ENCODE measurements around the gene LIMA1. TPM values are rescaled to one million over a fixed set of nuclear protein-coding genes. Genes with fewer than 3 reads are reported as not detected.
A peak's percentile ranks its signal among the peaks of the same experiment; 100 is the strongest.
"Not testable (repeated sequence)": the region's sequence is repeated elsewhere in the genome, so short reads cannot be mapped to it uniquely, and the experiment has no call there.

Gene LIMA1
- total RNA-seq, 6 experiments from 2014 or later = 7.3 to 21.9 (median 13.1) TPM

DNA sequence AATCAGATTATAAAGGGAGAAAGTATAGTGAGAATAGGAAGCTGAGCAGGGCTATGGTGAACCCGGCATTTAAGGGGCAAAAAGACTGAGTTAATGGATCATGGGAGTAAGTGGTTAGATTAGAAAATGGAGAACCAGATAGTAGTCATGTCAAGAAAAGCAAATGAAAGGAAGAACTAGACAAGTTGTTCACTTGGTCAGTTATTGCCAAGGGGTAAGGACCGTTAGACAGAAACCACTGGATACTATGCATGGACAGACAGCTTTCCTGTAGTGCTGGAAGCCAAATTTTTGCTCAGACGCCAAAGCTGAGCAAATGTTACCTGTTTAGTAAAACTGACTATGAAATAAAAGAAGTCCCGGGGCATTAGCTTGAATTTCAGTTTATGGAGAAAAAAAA, 3.8 kb downstream of the LIMA1 start:
- Histone ChIP-seq H3K4me1 (peaks cover 0 to 12% (median 3%) of the 10 kb centered on the region in 4 donors), H3K4me3 (no peak overlapping the region), H3K9me3 (no peaks in the 10 kb centered on the region), H3K27ac (no peak overlapping the region), H3K27me3 (no peaks in the 10 kb centered on the region), H3K36me3 (no peaks in the 10 kb centered on the region)
- intact Hi-C loops (cut with DNase I) = no loop called here
- 88% methylated on average over 4 of the region's 4 CpGs for WGBS (ENCODE audit: insufficient coverage, low coverage, low lambda C conversion rate, missing lambda C conversion rate)
- DNase-seq (no peak), ATAC-seq (no peak)
- TF ChIP-seq POLR2A (IDR thresholded peaks at IDR 0.05) (no peak), CTCF (IDR thresholded peaks at IDR 0.05) (no peak)

- no peak overlapping the region for H3K4me3 ChIP-seq
- no peaks in the 10 kb centered on the region for H3K36me3 ChIP-seq
- intact Hi-C loops (cut with DNase I) = no loop called here
- ATAC-seq = no peak
- no peak overlapping the region for H3K27ac ChIP-seq
- TF ChIP-seq POLR2A (IDR thresholded peaks at IDR 0.05) = no peak
- no peak for TF ChIP-seq CTCF (IDR thresholded peaks at IDR 0.05)
- WGBS (ENCODE audit: insufficient coverage, low coverage, low lambda C conversion rate, missing lambda C conversion rate) = 69% methylated on average over 3 of the region's 3 CpGs
- H3K4me1 ChIP-seq = peaks cover 0 to 5% (median 2%) of the 10 kb centered on the region in 4 donors
- DNase-seq = no peak
- no peaks in the 10 kb centered on the region for H3K9me3 ChIP-seq
- H3K27me3 ChIP-seq = no peaks in the 10 kb centered on the region
These were observed 6.2 kb downstream of the LIMA1 start for GRCh38 chr12:50276912-50277671.

DNA sequence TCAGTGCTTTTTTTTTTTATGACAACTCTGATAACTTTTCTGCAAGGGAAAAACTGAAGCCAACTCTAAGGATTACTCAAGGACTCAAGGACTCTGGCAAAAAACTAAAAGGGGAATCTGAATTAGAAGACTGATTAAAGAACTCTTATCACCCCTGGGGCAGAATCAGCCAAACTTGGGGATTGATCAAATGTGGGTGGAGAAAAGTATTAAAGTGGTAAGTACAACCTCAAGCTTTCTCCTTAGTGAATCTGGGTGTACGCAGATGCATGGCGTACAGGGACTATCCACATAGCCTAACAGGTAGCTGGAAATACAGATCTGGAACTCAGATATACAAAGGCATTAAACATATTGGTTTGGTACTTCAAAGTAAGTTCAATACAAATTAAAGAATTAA, 7.3 kb downstream of the LIMA1 start:
- H3K36me3 ChIP-seq = no peaks in the 10 kb centered on the region
- no peaks in the 10 kb centered on the region for H3K9me3 ChIP-seq
- DNase-seq = no peak
- 94% methylated on average over 2 of the region's 2 CpGs for WGBS (ENCODE audit: insufficient coverage, low coverage, low lambda C conversion rate, missing lambda C conversion rate)
- no peak for ATAC-seq
- H3K4me1 ChIP-seq = peaks cover 0 to 14% (median 3%) of the 10 kb centered on the region in 4 donors
- no peaks in the 10 kb centered on the region for H3K27me3 ChIP-seq
- intact Hi-C loops (cut with DNase I) = no loop called here
- TF ChIP-seq CTCF (IDR thresholded peaks at IDR 0.05) (no peak), POLR2A (IDR thresholded peaks at IDR 0.05) (no peak)
- H3K4me3 ChIP-seq = no peak overlapping the region
- no peak overlapping the region for H3K27ac ChIP-seq

DNA sequence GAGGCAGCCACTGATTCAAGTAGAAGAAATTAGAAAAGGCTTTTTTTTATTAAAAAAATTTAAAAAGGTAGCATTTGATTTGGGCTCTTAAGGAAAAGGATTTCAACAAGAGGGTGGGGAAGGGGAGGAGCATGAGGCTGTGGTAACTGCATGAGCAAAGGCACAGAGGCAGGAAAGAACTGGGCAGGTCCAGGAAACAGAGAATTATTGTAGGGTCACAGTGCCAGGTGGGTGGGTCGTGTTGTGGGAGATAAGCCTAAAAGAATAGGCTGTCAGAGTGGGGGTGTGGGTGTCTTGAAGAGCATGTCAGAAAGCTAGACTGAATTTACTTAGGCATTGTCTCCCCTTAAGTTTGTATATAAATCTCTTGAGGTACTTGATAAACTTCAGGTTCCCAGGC, 7.8 kb downstream of the LIMA1 start:
- ATAC-seq = peak; percentile 23 to 75 (median 51)
- H3K4me3 ChIP-seq = no peak overlapping the region
- no peak for DNase-seq
- no peak overlapping the region for H3K27ac ChIP-seq
- no peaks in the 10 kb centered on the region for H3K36me3 ChIP-seq
- 57% methylated on average over 1 of the region's 1 CpG for WGBS (ENCODE audit: insufficient coverage, low coverage, low lambda C conversion rate, missing lambda C conversion rate)
- no peaks in the 10 kb centered on the region for H3K27me3 ChIP-seq
- intact Hi-C loops (cut with DNase I) = no loop called here
- peaks cover 0 to 17% (median 3%) of the 10 kb centered on the region in 4 donors for H3K4me1 ChIP-seq
- H3K9me3 ChIP-seq = no peaks in the 10 kb centered on the region
- TF ChIP-seq POLR2A (IDR thresholded peaks at IDR 0.05) (no peak), CTCF (IDR thresholded peaks at IDR 0.05) (no peak)

DNA sequence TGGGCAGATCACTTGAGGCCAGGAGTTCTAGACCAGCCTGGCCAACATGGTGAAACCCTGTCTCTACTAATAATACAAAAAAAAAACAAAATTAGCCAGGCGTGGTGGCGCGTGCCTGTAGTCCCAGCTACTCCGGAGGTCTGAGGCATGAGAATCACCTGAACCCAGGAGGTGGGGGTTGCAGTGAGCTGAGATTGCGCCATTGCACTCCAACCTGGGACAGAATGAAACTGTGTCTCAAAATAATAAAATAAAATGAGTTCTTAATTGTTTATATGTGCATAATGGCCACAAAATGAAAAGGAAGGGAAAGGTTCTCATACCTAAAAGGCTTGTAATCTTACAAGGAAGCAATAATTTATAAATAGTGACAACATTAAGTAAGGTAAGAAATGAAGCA, 8.2 kb downstream of the LIMA1 start:
- H3K27me3 ChIP-seq; H3K4me3 ChIP-seq; intact Hi-C loops (cut with DNase I); H3K9me3 ChIP-seq; H3K27ac ChIP-seq; DNase-seq; H3K36me3 ChIP-seq; ATAC-seq: not testable (repeated sequence)
- H3K4me1 ChIP-seq = peaks cover 0 to 17% (median 3%) of the 10 kb centered on the region in 4 donors
- 77% methylated on average over 4 of the region's 5 CpGs for WGBS (ENCODE audit: insufficient coverage, low coverage, low lambda C conversion rate, missing lambda C conversion rate)
